NB4 (cell line): ENCODE measurements around the gene PABPN1L.

Source experiments
- DNase-seq: peaks from one replicate; pipeline ENCODE4 v3.0.0; 2010; ENCODE audit warnings: low read depth
- H3K4me3 ChIP-seq: one replicate; pipeline ENCODE4 v1.5.1; 2011; ENCODE audit warnings: mild to moderate bottlenecking, low read depth, low read length, moderate library complexity
- CTCF ChIP-seq: IDR thresholded peaks from one replicate; pipeline ENCODE4 v1.5.1; 2012; ENCODE audit warnings: low read depth, low read length
- MAX ChIP-seq: IDR thresholded peaks from 2 replicates; pipeline ENCODE4 v1.6.1; 2011; ENCODE audit warnings: low read depth, low read length
- MYC ChIP-seq: IDR thresholded peaks from 2 replicates; pipeline ENCODE4 v1.6.1; 2011; ENCODE audit warnings: low read depth, low read length
- POLR2A ChIP-seq: IDR thresholded peaks from 2 replicates; pipeline ENCODE4 v1.6.1; 2011; ENCODE audit warnings: mild to moderate bottlenecking; ENCODE audit not compliant: insufficient read length; ENCODE audit errors: extremely low read depth

PABPN1L gene

GRCh38 chr16:88868974-88869672 lies 2.7 kb upstream of the PABPN1L start:
- H3K4me3 ChIP-seq = no peak overlapping the region
- DNase-seq = no peak
- no peak for TF ChIP-seq MAX
- no peak for TF ChIP-seq POLR2A
- no peak for TF ChIP-seq CTCF
- no peak for TF ChIP-seq MYC

- TF ChIP-seq CTCF = no peak
- TF ChIP-seq POLR2A = no peak
- TF ChIP-seq MAX = no peak
- TF ChIP-seq MYC = no peak
- DNase-seq = no peak
- H3K4me3 ChIP-seq = no peak overlapping the region
Measured at GRCh38 chr16:88867581-88868246, 1.3 kb upstream of the PABPN1L start.

- no peak for DNase-seq
- TF ChIP-seq CTCF (no peak), MYC (no peak), MAX (no peak), POLR2A (no peak)
- no peak overlapping the region for H3K4me3 ChIP-seq
Measured at GRCh38 chr16:88865742-88866141, 718 bp downstream of the PABPN1L start.

GRCh38 chr16:88865310-88865709 lies 1.1 kb downstream of the PABPN1L start:
- DNase-seq = no peak
- no peak overlapping the region for H3K4me3 ChIP-seq
- no peak for TF ChIP-seq POLR2A
- TF ChIP-seq MYC = no peak
- no peak for TF ChIP-seq CTCF
- no peak for TF ChIP-seq MAX

- TF ChIP-seq POLR2A (no peak), MYC (no peak), MAX (no peak), CTCF (no peak)
- H3K4me3 ChIP-seq = no peak overlapping the region
- no peak for DNase-seq
Measured at GRCh38 chr16:88864521-88864920, 1.9 kb downstream of the PABPN1L start.
